ENCODE measurements around the gene IFFO2.

GRCh38 chr1:18902523-18903290 lies 53.8 kb downstream of the IFFO2 start, which contains the start of gene ALDH4A1:
- TF ChIP-seq EZH2phosphoT487 (IDR thresholded peaks at IDR 0.05; ENCODE audit: borderline replicate concordance, low read length) (no peak), CTCF (IDR thresholded peaks at IDR 0.05; ENCODE audit: low read depth, low read length, poor library complexity, severe bottlenecking) (no peak)

All from DOHH2 (cell line).